DND-41 (cell line): ENCODE results near the gene VGLL2.

ENCODE experiments used
- EZH2 ChIP-seq: IDR thresholded peaks from 3 replicates; pipeline ENCODE4 v1.6.1; 2012; ENCODE audit warnings: borderline replicate concordance, low read depth, mild to moderate bottlenecking, moderate library complexity, low read length, inconsistent platforms; ENCODE audit not compliant: severe bottlenecking
- TF ChIP-seq, protein P1 (sequence below): IDR thresholded peaks from 2 replicates; pipeline ENCODE4 v1.5.1; 2012; ENCODE audit warnings: borderline replicate concordance, low read length, moderate library complexity, mild to moderate bottlenecking; ENCODE audit not compliant: poor library complexity, severe bottlenecking; ENCODE audit errors: extremely low read depth

DNA sequence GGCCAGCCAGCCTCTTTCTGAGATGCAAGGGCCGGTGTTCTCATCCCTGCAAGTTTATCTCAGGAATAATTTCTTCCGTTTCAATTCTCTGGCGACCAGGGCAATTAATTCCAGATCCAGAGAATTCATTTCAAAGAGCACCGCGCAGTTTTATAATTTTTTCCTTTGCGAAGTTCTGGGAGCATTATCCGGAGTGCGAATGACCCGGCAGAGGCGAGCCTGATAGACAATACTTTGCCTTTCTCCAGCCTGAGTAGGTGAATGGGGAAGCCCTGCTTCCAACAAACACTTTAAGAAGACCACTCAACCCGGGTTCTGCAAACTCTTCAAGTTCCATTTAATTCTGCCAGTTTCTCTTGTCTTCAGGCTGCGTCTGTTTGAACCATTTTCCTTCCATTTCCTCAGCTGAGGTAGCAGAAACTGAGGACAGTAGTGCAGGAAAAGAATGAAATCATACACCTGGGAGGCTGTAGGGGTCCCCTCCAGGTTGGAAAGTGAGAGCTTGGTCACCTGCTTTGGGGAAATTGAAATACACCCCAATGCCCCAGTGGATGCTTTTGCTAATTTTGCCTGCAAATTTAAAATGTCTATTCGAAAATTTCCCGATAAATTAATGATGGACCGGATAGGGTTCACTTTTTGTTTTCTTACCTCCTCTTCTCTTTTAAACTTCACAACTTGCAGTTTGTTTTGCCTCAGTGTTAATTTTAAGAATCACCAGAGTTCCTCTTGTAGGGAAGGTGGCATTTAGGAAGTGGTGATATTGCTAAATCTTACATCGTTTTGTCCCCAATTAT lies 1.1 kb downstream of the VGLL2 start:
- TF ChIP-seq, protein P1, sequence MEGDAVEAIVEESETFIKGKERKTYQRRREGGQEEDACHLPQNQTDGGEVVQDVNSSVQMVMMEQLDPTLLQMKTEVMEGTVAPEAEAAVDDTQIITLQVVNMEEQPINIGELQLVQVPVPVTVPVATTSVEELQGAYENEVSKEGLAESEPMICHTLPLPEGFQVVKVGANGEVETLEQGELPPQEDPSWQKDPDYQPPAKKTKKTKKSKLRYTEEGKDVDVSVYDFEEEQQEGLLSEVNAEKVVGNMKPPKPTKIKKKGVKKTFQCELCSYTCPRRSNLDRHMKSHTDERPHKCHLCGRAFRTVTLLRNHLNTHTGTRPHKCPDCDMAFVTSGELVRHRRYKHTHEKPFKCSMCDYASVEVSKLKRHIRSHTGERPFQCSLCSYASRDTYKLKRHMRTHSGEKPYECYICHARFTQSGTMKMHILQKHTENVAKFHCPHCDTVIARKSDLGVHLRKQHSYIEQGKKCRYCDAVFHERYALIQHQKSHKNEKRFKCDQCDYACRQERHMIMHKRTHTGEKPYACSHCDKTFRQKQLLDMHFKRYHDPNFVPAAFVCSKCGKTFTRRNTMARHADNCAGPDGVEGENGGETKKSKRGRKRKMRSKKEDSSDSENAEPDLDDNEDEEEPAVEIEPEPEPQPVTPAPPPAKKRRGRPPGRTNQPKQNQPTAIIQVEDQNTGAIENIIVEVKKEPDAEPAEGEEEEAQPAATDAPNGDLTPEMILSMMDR = no peak
- TF ChIP-seq EZH2 = no peak
